GM21619 (cell line): ENCODE measurements around the gene WDR38.

Experiments
- ATAC-seq: cut with Tn5 transposase; IDR thresholded peaks from one replicate; pipeline ENCODE4 v1.9.1; 2021; ENCODE audit not compliant: unreplicated experiment

WDR38 gene, protein sequence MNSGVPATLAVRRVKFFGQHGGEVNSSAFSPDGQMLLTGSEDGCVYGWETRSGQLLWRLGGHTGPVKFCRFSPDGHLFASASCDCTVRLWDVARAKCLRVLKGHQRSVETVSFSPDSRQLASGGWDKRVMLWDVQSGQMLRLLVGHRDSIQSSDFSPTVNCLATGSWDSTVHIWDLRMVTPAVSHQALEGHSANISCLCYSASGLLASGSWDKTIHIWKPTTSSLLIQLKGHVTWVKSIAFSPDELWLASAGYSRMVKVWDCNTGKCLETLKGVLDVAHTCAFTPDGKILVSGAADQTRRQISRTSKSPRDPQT

DNA sequence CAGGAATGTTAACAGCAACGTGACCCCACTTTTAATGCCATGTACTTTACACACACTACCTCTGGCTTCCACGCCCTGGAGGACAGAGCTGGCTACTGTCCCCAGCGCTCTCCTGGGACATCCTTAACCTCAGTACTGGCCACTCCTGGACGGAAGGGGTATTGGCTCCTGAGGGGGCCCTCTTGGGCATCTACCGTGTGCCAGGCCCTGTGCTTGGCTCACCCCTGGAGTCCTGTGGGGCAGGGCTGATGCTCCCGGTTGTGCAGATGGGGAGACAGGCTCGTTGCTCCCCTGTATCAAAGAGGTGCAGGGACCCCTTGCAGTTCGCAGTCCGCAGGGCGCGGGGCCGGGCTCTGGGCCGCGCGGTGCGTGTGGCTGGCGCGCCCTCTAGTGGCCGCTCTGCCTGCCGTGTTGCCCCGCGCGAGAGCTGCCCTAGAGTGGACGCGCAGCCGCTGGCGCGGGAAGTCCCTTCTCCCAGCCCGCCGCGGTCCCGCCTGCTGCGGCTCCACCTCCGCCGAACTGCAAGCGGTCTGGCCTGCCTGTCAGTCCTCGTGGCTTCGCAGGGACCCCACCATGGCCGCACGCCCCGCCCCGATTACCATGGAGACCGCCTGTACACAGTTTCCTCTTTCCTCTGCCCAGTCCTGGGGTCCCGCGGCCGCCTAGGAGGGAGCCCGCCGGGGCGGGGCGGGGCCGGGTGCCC lies at the start of gene WDR38:
Gene WDR38, plus strand, starts transcription at position 632 of the 703 bp plus-strand sequence. CDS start 72 bp downstream, outside the sequence.
- peak; percentile 61 for ATAC-seq

DNA sequence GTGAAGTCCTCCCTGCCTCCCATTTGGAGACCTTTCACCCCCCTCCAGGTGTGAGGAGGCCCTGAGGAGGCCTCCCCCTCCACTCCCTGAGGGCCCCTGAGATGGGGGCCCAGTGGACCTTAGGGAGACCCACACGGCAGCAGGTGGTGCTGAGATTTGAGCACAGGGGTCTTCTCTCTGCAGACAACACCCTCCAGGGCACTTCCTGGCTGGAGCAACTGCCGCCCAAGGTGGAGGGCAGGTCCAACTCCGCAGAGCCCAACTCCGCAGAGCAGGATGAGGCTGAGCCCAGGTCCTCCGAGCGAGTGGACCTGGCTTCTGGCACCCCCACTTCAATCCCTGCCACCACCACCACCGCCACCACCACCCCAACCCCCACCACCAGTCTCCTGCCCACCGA lies 49.3 kb upstream of the WDR38 start:
- ATAC-seq, result no peak

DNA sequence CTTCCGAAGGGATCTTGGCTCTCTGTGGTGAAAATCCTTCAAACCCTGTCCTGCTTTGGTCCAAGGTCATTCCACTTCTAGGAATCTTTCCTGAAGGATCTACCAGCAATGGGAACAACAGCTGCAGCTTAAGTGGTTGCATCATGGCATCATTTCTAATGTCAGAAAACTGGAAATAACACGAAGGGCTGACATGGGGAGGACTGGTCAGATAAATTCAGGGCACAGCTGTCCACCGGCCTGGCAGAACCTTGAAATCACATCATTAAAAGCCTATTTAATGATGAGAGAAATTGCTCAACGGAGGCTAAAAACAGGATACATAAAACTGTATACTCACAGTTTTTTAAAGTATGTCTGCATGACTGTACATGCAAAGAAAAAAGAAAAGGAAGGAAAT lies 48.1 kb upstream of the WDR38 start:
- ATAC-seq, result no peak

DNA sequence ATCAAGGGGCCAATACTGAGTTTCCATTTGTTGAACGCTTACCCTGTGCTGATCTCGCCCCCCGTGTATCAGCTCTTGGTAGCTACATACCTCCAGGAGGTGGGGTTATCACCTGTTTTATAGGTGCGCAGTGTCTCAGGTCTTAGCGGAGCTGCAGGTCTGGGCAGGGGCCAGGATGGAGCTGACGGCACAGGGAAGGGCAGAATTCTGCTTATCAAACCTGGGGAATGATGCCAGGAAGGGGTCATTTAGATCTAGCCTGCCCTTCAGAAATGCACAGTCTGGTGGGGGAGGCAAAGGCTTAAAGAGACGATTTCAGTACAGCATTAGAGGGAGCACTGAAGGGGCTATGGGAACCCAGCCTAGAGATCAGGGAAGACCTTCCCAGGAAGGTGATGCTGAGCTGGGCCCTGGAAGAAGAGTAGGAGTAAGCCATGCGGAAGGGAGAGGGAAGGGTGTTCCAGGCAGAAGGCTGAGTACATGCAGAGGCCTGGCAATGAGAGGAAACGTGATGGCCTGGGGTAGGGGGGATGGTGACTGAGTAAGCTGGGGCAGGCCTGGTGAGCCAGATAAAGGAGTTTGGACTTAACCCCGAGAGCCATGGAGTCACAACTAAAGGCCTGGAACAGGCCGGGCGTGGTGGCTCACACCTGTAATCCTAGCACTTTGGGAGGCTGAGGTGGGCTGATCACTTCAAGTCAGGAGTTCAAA lies 44.9 kb upstream of the WDR38 start:
- no peak for ATAC-seq

DNA sequence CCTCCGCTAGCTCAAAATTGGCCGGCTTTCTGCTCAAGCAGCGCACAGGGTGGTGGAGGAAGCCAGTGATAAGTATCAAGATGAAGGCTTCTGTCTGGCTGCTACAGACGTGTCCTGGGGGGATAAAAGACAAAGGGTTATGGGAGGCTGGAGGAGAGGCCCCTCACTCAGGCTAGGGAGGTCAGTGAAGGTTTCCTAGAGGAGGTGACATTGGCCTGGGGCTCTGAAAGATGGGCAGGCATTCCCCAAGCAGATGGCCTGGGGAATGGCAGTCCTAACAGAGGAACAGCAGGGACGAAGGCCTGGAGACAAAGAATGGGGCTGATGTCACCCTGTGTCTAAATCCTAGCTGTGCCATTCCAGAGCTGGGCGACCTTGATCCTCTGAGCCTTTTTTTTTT lies 44.0 kb upstream of the WDR38 start:
- no peak for ATAC-seq

DNA sequence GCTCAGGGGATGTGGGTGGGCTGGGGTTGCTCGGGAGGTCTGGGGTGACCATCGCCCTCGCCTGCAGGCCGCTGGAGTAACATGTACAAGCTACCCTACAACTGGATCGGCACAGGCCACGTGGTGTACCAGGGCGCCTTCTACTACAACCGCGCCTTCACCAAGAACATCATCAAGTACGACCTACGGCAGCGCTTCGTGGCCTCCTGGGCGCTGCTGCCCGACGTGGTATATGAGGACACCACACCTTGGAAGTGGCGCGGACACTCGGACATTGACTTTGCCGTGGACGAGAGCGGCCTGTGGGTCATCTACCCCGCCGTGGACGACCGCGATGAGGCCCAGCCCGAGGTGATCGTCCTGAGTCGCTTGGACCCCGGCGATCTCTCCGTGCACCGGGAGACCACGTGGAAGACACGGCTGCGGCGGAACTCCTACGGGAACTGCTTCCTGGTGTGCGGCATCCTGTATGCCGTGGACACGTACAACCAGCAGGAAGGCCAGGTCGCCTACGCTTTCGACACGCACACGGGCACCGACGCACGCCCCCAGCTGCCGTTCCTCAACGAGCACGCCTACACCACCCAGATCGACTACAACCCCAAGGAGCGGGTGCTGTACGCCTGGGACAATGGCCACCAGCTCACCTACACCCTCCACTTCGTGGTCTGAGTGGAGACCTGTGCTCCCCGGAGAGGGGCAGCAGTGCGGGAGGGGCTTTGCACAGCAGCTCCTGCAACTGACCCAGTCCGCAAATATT lies 43.3 kb upstream of the WDR38 start:
- ATAC-seq, result no peak

DNA sequence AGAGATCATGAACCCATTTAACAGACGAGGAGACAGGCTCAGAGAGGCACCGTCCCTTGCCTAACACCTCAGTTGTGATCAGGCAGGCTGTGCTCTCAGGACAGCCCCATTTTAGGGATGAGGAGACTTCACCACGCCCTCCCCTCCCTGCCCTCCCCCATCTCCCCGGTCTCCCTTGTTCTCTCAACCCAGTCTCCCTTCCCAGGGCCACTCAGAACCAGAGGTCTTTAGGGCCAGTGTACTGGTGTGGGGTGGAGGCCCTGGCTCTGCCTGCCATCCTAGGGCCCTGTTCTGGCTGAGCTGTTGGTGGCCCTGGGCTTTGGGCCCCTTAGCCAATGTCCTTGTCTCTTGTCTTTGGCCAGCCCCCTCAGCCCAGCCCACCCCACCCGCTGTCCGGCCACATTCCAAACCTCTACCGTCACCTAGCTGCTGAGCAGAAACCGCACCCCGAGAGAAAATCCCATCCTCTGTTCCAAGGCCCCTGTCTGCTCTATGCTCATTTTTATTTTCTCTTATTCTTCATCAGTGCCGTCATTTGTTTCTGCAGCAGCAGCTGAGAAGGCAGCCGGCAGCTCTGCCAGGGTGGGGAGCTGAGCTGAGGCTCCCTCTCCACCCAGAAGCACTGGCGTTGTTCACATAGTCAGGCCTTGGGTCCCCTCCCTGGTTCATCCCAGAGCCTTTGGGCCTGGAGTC lies 42.5 kb upstream of the WDR38 start:
- ATAC-seq, result no peak

DNA sequence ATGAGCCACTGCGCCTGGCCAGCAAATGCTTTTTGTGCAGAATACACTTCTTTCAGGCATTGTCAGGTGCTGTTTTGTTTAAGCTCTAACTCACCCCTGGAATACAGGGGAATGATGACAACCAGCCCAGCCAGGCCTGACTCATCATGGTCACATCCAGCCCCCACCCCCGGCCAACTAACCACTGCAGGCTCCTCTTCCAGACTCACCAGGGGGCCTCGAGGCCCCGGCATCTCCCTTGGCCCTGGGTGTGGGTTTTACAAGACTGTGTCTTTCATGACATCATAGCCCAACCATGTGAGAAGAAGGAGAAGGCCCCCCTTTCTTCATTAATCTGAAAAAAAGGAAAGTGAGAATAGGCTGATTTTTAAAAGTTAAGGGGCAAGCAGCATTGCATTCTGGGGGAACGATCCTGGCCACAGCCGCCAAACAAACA lies 40.8 kb upstream of the WDR38 start:
- no peak for ATAC-seq

DNA sequence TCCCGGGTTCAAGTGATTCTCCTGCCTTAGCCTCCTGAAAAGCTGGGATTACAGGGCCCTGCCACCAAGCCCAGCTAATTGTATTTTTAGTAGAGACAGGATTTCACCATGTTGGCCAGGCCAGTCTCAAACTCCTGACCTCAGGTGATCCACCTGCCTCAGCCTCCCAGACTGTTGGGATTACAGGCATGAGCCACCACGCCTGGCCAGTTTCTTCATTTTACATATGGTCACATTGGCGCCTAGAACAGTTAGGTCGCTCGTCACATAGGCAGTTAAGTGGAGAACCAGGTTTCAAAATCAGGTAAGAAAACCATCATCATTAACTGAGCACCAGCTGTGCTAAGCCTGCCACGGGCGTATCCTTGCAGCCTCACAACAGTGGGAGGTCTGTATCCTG lies 40.2 kb upstream of the WDR38 start:
- no peak for ATAC-seq

DNA sequence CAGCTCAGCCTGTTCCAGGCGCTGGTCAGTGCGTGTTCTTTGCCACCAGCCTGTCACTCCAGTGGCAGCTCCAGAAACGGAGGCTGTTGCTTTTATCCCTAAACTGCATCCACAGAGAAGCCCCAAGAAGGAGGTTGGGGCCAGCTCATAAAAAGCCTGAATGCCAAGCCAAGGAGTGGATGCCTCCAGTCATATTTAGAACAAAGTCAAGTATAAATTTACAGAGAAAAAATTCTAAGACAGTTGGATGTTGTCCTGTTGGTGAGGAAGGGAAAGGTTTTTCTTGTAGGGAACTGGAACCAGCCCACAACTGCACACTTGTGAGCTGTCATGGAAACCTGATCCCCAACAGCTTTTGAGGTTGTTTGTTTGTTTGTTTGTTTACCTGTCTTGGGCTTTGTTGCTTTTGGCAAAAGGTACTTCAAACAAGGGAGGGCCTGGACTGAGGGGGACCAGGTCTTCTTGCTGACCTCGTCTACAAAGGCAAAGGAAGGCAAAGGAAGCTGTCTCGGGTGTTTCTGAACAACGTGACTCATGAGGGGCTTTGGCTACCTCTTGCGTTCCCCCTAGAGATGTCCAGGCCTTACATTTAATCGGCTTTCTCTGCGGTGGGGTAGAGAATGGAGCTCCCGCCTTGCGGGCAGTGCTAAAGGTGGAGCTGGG lies 39.6 kb upstream of the WDR38 start:
- no peak for ATAC-seq

DNA sequence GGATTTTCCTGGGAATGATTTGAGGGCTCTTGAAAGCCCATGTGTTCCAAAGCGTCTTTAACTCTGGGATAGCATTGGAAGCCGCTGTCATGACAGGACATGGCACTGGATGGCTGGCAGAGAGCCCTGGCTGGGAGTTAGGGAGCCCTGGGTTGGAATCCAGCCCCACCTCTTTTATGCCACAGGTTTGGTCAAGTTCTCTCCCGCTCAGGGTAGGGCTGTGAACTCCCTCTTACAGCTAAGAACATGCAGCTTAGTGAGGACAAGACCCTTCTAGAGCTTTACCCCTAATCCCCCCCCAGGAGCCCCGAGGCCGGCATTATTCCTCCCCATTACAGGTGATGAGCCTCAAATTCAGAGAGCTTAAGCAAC lies 39.1 kb upstream of the WDR38 start:
- no peak for ATAC-seq

DNA sequence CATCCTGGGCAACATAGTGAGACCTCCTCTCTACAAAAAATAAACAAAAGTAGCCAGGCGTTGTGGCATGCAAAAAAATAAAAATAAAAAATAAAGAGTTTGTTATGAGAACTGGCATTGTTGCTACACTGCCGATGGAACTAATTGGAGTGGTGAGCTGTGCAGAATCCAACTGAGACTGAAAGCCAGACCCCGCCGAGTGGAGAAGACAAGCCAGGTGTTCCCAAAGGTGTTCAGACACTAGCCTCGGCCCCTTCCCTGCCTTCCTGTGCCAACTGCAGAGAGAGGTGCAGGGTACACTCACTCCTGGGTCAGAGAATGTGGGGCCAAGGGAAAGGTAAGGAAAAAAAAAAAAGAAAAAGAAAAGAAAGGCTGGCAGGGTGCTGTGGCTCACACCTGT lies 37.7 kb upstream of the WDR38 start:
- ATAC-seq, result no peak

DNA sequence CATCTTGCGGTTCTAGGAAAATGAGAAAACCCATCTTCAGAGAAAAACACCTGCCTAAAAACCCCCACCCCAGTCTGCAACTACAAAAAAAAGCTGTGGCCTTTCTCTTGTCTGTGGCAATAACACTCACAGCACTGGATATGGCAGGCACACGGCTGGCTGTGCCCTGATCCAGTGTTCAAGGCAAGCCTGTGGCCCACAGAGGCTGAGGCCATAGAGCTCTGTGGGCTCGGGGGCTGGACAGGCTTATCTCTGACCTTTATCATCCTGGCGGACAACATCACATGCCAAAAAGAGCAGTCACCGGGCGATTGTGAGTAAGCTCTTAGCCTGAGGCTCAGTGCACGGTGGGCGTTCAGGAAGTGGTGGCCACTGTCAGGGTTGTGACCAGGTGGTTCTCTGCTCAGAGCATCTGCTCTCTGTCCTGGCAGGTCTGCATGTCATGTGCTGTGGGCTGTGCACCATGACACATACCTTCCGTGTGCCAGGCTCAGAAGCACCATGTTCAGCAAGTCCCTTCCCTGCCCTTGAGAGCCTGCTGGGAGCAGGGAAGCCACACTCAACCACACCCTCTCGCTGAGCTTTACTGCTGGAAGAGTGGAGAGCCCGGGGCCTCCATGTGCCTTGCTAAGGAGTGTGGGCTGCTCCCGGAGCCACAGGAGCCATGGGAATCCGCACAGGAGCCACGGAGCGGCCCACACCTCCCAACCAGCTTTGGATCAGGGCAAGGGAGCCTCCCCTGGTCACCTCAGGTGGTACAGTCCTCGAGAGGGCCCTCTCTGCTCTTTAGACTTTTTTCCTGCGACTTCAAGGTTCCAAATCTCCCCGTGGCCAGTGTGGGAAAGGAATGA lies 34.6 kb upstream of the WDR38 start:
- no peak for ATAC-seq

DNA sequence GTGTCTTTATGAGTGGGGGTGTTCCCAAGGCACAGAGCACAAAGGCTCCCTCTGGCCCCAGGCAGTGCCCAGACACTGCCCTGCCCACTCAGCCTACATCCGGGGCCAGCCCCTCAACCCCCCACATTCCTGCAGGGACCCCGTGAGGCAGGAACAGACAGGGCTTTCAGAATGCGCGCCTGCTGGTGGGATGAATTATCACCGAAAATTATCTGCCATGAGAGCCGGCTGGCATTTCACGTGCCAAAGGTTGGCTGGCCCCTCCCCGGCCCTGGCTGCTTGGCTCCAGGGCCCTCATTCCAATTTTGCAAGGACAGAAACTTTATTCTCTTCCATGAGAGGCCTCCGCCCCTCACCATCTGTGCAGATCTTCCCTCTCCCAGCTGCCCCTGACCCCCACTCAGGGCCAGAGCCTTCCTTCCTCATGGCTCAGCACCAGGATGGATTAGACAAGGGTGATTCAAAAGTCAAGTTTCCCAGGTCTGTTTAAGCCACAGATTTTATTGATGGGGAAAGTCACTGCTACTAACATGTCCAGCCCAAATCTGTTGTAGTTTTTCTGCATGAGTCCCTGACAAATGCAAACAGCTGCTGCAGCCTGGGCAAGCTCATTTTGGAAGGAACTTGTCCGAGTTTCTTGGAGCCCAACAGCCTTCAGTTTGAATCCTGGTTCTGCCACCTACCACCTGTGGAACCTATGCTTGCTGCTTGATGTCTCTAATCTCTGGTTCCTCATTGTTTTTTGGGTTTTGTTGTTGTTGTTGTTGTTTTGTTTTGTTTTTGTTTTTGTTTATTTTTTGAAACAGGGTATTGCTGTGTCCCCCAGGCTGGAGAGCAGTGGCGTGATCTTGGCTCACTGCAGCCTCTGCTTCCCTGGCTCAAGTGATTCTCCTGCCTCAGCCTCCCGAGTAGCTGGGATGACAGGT lies 32.3 kb upstream of the WDR38 start:
- ATAC-seq, result no peak

DNA sequence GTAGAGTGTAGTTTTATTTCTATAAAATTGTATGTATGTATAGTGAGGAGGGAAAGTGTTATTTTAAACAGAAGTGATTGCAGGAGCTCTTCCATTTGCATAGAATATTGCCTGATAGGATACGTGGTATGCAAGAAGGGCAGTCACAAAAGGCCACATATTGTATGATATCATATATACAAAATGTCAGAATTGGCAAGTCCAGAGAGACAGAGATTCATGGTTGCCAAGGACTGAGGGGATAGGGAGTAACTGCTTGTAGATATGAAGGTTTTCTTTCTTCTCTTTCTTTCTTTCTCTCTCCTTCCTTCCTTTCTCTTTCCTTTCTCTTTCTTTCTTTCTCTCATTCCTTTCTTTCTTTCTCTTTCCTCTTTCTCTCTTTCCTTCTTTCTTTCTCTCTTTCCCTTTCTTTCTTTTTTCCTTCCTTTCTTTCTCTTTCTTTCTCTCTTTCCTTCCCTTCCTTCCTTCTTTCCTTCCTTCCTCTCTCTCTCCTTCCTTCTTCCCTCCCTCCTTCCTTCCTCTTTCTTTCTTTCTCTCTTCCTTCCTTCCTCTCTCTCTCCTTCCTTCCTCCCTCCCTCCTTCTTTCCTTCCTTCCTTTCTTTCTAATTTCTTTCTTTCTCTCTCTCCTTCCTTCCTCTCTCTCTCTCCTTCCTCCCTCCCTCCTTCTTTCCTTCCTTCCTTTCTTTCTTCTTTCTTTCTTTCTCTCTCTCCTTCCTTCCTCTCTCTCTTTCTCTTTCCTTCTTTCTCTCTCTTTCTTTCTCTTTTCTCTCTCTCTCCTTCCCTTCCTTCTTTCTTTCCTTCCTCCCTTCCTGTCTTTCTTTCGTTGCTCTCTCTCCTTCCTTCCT lies 24.5 kb upstream of the WDR38 start:
- no peak for ATAC-seq

DNA sequence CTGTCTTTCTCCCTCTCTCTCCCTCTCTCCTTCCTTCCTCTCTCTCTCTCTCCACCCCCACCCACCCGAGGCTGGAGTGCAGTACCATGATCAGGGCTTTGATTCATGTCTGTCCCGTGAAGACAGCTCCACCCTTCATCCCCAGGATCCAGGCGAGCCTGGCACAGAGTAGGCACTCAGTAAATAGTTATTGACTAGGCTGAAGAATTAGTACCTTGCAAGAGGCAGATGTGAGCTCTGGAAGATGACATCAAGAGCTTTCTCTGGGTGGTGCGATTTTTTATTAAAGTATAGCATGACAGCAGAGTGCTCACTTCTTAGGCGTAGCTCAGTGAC lies 24.0 kb upstream of the WDR38 start:
- no peak for ATAC-seq

DNA sequence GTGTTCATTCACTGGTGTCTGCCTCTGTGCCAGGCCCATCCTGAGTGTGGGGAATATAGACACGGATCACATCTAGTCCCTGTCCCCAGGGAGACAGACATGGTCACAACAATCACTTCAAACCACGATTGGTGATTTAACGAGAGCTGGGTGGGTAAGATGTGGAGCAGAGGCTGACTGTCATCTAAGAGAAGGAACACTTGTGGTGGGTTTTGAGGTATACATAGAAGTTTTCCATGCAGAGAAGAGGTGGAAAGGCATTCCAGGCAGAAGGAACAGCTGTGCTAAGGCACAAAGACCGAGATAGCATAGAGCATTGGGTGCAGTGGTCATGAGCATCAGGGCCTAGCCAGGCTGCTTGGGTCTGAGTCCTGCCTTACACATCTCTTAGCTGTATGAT lies 22.7 kb upstream of the WDR38 start:
- ATAC-seq, result no peak
